ENCODE results near the gene ZMYND10.

Gene ZMYND10

DNA sequence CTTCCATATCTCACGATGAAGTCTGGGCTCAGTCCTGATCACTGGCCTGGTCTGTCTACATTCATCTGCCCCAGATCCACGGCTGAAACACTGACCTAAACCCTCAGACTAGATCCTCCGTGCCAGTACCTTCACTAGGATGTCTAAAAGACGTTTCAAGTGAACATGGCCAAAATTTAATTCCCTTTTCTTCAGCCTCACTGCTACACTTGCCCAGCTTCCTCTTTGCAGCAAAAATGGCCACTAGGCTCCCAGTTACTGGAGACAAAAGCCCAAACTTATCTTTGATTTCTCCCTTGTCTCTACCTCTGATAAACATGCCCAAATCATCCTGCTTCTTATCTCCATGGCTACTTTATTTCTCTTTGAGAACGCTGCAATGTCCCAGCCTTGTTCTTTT, 6.6 kb downstream of the ZMYND10 start:
- TF ChIP-seq HDGF (IDR thresholded peaks at IDR 0.05; ENCODE audit: borderline replicate concordance) (no peak), CTBP1 (IDR thresholded peaks at IDR 0.05; ENCODE audit: borderline replicate concordance) (no peak), FOXM1 (IDR thresholded peaks at IDR 0.05; ENCODE audit: borderline replicate concordance) (no peak), LEF1 (IDR thresholded peaks at IDR 0.05; ENCODE audit: borderline replicate concordance) (no peak), SP1 (IDR thresholded peaks at IDR 0.05) (no peak)
- POLR2A ChIA-PET = interaction anchor here (3.9 kb wide), 2 partner anchors 11 to 12 kb away, joined by 88 to 119 read pairs; partner anchors contain the start of genes CYB561D2, NPRL2 and TUSC2
- no peak for DNase-seq (ENCODE audit: extremely low spot score)
- CTCF ChIA-PET = interaction anchor here (0.5 to 0.6 kb wide), 2 partner anchors 80 to 488 kb away, joined by 3 read pairs; no protein-coding TSS in a partner anchor

- ChIA-PET CTCF (interaction anchor here (0.6 to 1.6 kb wide), 10 partner anchors 9 to 392 kb away, joined by 3 to 10 read pairs (median 3); partner anchors contain the start of genes CYB561D2, NPRL2 and TUSC2), POLR2A (interaction anchor here (0.6 to 3.9 kb wide), 57 partner anchors 9 to 275 kb away, joined by 3 to 119 read pairs (median 4); partner anchors contain the start of genes CISH, CYB561D2, GNAI2 and HEMK1)
- DNase-seq (ENCODE audit: extremely low spot score) = peak; percentile 98
- no peak for TF ChIP-seq ARNT (IDR thresholded peaks at IDR 0.05)
- no peak for TF ChIP-seq SUZ12 (IDR thresholded peaks at IDR 0.05)
- TF ChIP-seq CTBP1 (IDR thresholded peaks at IDR 0.05; ENCODE audit: borderline replicate concordance) = peak; percentile 38; the same call in 1 of the 2 replicates
- TF ChIP-seq ZNF384 (IDR thresholded peaks at IDR 0.05) = no peak
- no peak for TF ChIP-seq LEF1 (IDR thresholded peaks at IDR 0.05; ENCODE audit: borderline replicate concordance)
- no peak for TF ChIP-seq FOXA1 (IDR thresholded peaks at IDR 0.05)
- TF ChIP-seq SP1 (IDR thresholded peaks at IDR 0.05) = no peak
- no peak for TF ChIP-seq PKNOX1 (IDR thresholded peaks at IDR 0.05)
- TF ChIP-seq BHLHE40 (IDR thresholded peaks at IDR 0.05; ENCODE audit: borderline replicate concordance) = no peak
- peak; percentile 70 for TF ChIP-seq L3MBTL2 (conservative IDR thresholded peaks at IDR 0.05)
Measured at GRCh38 chr3:50337175-50337861, 8.2 kb downstream of the ZMYND10 start.

- TF ChIP-seq CTBP1 (IDR thresholded peaks at IDR 0.05; ENCODE audit: borderline replicate concordance) = no peak
- TF ChIP-seq ZNF384 (IDR thresholded peaks at IDR 0.05) = no peak
- no peak for TF ChIP-seq NFRKB (IDR thresholded peaks at IDR 0.05)
- no peak for TF ChIP-seq L3MBTL2 (conservative IDR thresholded peaks at IDR 0.05)
- TF ChIP-seq TARDBP (IDR thresholded peaks at IDR 0.05) = no peak
- no peak for TF ChIP-seq FOXK2 (IDR thresholded peaks at IDR 0.05)
- TF ChIP-seq LEF1 (IDR thresholded peaks at IDR 0.05; ENCODE audit: borderline replicate concordance) = no peak
- no peak for TF ChIP-seq FOXA1 (IDR thresholded peaks at IDR 0.05)
- no peak for TF ChIP-seq BHLHE40 (IDR thresholded peaks at IDR 0.05; ENCODE audit: borderline replicate concordance)
- ChIA-PET CTCF (interaction anchor here (0.6 to 1.6 kb wide), 9 partner anchors 8 to 391 kb away, joined by 3 to 10 read pairs (median 3); partner anchors contain the start of genes CYB561D2, NPRL2 and TUSC2), POLR2A (interaction anchor here (0.6 to 3.9 kb wide), 54 partner anchors 8 to 276 kb away, joined by 3 to 119 read pairs (median 4); partner anchors contain the start of genes CISH, CYB561D2, GNAI2 and HEMK1)
- DNase-seq (ENCODE audit: extremely low spot score) = no peak
Measured at GRCh38 chr3:50336452-50337174, 8.9 kb downstream of the ZMYND10 start.

DNA sequence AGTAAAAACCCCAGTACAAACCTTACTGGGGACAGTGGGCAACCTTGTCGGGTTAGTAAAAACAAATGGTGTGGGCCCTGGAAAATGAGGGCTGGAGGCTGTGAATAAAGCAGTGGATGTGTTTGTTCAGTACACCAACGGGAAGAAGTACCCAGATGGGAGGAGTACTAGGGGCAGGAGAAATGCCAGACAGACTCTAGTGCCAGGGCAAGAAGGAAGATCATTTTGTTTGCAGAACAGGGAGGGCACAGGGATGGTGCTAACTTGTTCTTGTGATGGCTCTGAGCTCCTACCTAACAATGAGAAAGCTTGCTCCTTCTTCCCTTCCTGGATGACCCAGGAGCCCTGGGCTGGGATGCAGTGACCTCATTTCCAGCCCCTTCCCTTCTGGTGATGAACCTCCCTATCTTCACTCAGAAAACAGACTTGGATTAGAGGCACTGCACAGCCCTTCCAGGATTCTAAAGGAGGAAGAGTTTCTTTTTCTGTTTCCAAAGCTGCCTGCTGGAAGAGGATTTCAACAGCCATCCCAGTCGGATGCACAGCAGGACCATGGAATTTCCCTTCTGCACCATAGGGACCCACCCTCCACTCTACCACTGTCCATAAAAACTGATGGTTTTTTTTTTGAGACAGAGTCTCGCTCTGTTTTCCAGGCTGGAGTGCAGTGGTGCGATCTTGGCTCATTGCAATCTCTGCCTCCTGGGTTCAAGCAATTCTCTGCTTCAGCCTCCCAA, 11.0 kb downstream of the ZMYND10 start:
- TF ChIP-seq TARDBP (IDR thresholded peaks at IDR 0.05) (no peak), HDGF (IDR thresholded peaks at IDR 0.05; ENCODE audit: borderline replicate concordance) (no peak), SP1 (IDR thresholded peaks at IDR 0.05) (no peak), LEF1 (IDR thresholded peaks at IDR 0.05; ENCODE audit: borderline replicate concordance) (no peak), SUZ12 (IDR thresholded peaks at IDR 0.05) (no peak), ELF4 (IDR thresholded peaks at IDR 0.05) (no peak)
- ChIA-PET POLR2A (interaction anchor here (1.1 kb wide), 1 partner anchor 16 kb away, joined by 3 read pairs; the partner anchor contains the start of genes CYB561D2 and NPRL2), CTCF (interaction anchor here (0.6 kb wide), 1 partner anchor 60 kb away, joined by 3 read pairs; no protein-coding TSS in a partner anchor)
- DNase-seq (ENCODE audit: extremely low spot score) = no peak

- POLR2A ChIA-PET = no interaction called here
Measured at GRCh38 chr3:50333744-50334328, 11.7 kb downstream of the ZMYND10 start.

More at GRCh38 chr3:50333744-50334328, 11.7 kb downstream of the ZMYND10 start:
- no peak for DNase-seq (ENCODE audit: extremely low spot score)
- CTCF ChIA-PET = no interaction called here
- TF ChIP-seq SP1 (IDR thresholded peaks at IDR 0.05) (no peak), L3MBTL2 (conservative IDR thresholded peaks at IDR 0.05) (no peak), FOXA1 (IDR thresholded peaks at IDR 0.05) (no peak), PKNOX1 (IDR thresholded peaks at IDR 0.05) (no peak), NFRKB (IDR thresholded peaks at IDR 0.05) (no peak), CTBP1 (IDR thresholded peaks at IDR 0.05; ENCODE audit: borderline replicate concordance) (no peak), FOXM1 (IDR thresholded peaks at IDR 0.05; ENCODE audit: borderline replicate concordance) (no peak), ELF4 (IDR thresholded peaks at IDR 0.05) (no peak), LEF1 (IDR thresholded peaks at IDR 0.05; ENCODE audit: borderline replicate concordance) (no peak), HDGF (IDR thresholded peaks at IDR 0.05; ENCODE audit: borderline replicate concordance) (no peak), FOXK2 (IDR thresholded peaks at IDR 0.05) (no peak), BHLHE40 (IDR thresholded peaks at IDR 0.05; ENCODE audit: borderline replicate concordance) (no peak), ZNF384 (IDR thresholded peaks at IDR 0.05) (no peak), TARDBP (IDR thresholded peaks at IDR 0.05) (no peak)

Data from HEK293T (cell line).